IPS-11a (cell line): ENCODE measurements around the gene CALY.

Experiments
- H3K4me3 ChIP-seq: one replicate; pipeline ENCODE4 v1.5.1; 2013; ENCODE audit warnings: low read depth, low read length, control low read depth

Gene CALY

GRCh38 chr10:133366751-133367150, 30.1 kb upstream of the CALY start:
- no peak overlapping the region for H3K4me3 ChIP-seq

- H3K4me3 ChIP-seq: no peak overlapping the region
Observed at GRCh38 chr10:133366130-133366478, 29.4 kb upstream of the CALY start.

GRCh38 chr10:133365461-133366129, 28.9 kb upstream of the CALY start:
- no peak overlapping the region for H3K4me3 ChIP-seq

GRCh38 chr10:133364645-133365431, 28.1 kb upstream of the CALY start:
- H3K4me3 ChIP-seq: no peak overlapping the region

GRCh38 chr10:133362846-133363245, 26.1 kb upstream of the CALY start:
- H3K4me3 ChIP-seq: no peak overlapping the region

- no peak overlapping the region for H3K4me3 ChIP-seq
Observed at GRCh38 chr10:133361773-133362441, 25.2 kb upstream of the CALY start.

GRCh38 chr10:133361227-133361626, 24.5 kb upstream of the CALY start:
- H3K4me3 ChIP-seq: no peak overlapping the region

GRCh38 chr10:133359972-133360610, 23.4 kb upstream of the CALY start:
- no peak overlapping the region for H3K4me3 ChIP-seq

GRCh38 chr10:133359554-133359971, 22.9 kb upstream of the CALY start:
- no peak overlapping the region for H3K4me3 ChIP-seq

- H3K4me3 ChIP-seq: no peak overlapping the region
Observed at GRCh38 chr10:133358925-133359310, 22.2 kb upstream of the CALY start.

GRCh38 chr10:133358162-133358924, 21.6 kb upstream of the CALY start:
- no peak overlapping the region for H3K4me3 ChIP-seq

- H3K4me3 ChIP-seq: peak within 1 kb of the TSS; percentile 67
Observed at GRCh38 chr10:133357285-133358161, 20.8 kb upstream of the CALY start, which contains the start of gene FUOM. FUOM (minus strand) TSS chr10:133358019; CDS start chr10:133358007, 12 bp downstream.

GRCh38 chr10:133356549-133357284, 20.0 kb upstream of the CALY start:
- peak overlapping the region; percentile 67 for H3K4me3 ChIP-seq

GRCh38 chr10:133355991-133356390, 19.3 kb upstream of the CALY start:
- H3K4me3 ChIP-seq: no peak overlapping the region

- no peak overlapping the region for H3K4me3 ChIP-seq
Observed at GRCh38 chr10:133355266-133355665, 18.6 kb upstream of the CALY start.

GRCh38 chr10:133354672-133355240, 18.1 kb upstream of the CALY start:
- no peak overlapping the region for H3K4me3 ChIP-seq

GRCh38 chr10:133353988-133354605, 17.4 kb upstream of the CALY start:
- no peak overlapping the region for H3K4me3 ChIP-seq
